MCF 10A (cell line): ENCODE data around the gene PDZRN3. TPM values are rescaled to one million over a fixed set of nuclear protein-coding genes. Genes with fewer than 3 reads are reported as not detected.

Experiments
- BruUV-seq: library from RNA; stranded (reverse); fragments of 400-500 nt; replicated peaks from 2 replicates; lab custom pipeline; 2021; lab: Mats Ljungman, UMichigan
- CTCF ChIA-PET: fragments of 300-600 bp; sonication (Branson Sonifier 250); formaldehyde crosslinking; extraction: SDS; loops from one replicate; lab custom pipeline; 2021; ENCODE audit warnings: antibody characterized with exemption, inconsistent platforms; lab: Yijun Ruan, JAX
- POLR2A ChIA-PET: fragments of 300-600, 350-650 bp; sonication (Branson Sonifier 250); formaldehyde crosslinking; extraction: SDS; loops from one replicate; lab custom pipeline; 2020; ENCODE audit warnings: antibody characterized with exemption, inconsistent platforms; lab: Yijun Ruan, JAX
- DNase-seq: peaks from one replicate; pipeline ENCODE4 v3.0.0-alpha.2; 2018; ENCODE audit not compliant: unreplicated experiment
- H3K27ac Mint-ChIP-seq: one replicate; pipeline ENCODE4 v1.8.0; 2022; ENCODE audit warnings: mild to moderate bottlenecking, low read depth, mixed read lengths; ENCODE audit not compliant: unreplicated experiment
- H3K27me3 Mint-ChIP-seq: one replicate; pipeline ENCODE4 v1.8.0; 2022; ENCODE audit warnings: mixed read lengths; ENCODE audit not compliant: insufficient read depth, unreplicated experiment
- H3K36me3 Mint-ChIP-seq: one replicate; pipeline ENCODE4 v1.8.0; 2022; ENCODE audit warnings: mild to moderate bottlenecking, moderate library complexity, mixed read lengths; ENCODE audit not compliant: insufficient read depth, unreplicated experiment
- H3K4me1 Mint-ChIP-seq: one replicate; pipeline ENCODE4 v1.8.0; 2022; ENCODE audit warnings: mixed read lengths; ENCODE audit not compliant: insufficient read depth, unreplicated experiment
- H3K4me3 Mint-ChIP-seq: one replicate; pipeline ENCODE4 v1.8.0; 2022; ENCODE audit warnings: mild to moderate bottlenecking, moderate library complexity, mixed read lengths; ENCODE audit not compliant: unreplicated experiment
- H3K9me3 Mint-ChIP-seq: one replicate; pipeline ENCODE4 v1.8.0; 2022; ENCODE audit warnings: mixed read lengths; ENCODE audit not compliant: unreplicated experiment
- CTCF ChIP-seq: fragments of 200-600 bp; IDR thresholded peaks from one replicate; pipeline ENCODE4 v1.8.0; 2022; ENCODE audit warnings: antibody characterized with exemption, mild to moderate bottlenecking; ENCODE audit not compliant: unreplicated experiment
- intact Hi-C: fragments of 100-400 bp; cut with micrococcal nuclease; formaldehyde crosslinking; loops from 2 replicates; pipeline ENCODE4 v1.14.1; 2022
- total RNA-seq: library from RNA; stranded (reverse); gene quantifications from 2 replicates; pipeline ENCODE4 v1.2.3, GENCODE V29; 2022

The PDZRN3 gene
- total RNA-seq, 1 experiment from 2014 or later, result not detected

- POLR2A ChIA-PET, result no interaction called here
- Mint-ChIP-seq H3K9me3 (no peaks in the 10 kb centered on the region), H3K4me1 (no peaks in the 10 kb centered on the region), H3K36me3 (no peaks in the 10 kb centered on the region), H3K4me3 (no peak overlapping the region), H3K27me3 (no peaks in the 10 kb centered on the region), H3K27ac (no peak overlapping the region)
- intact Hi-C loops, result no loop called here
- CTCF ChIA-PET, result interaction anchor here (0.6 to 1.6 kb wide), 3 partner anchors 10 to 263 kb away, joined by 3 to 6 read pairs (median 3); no protein-coding TSS in a partner anchor
- no TSS peak for BruUV-seq
- DNase-seq, result no peak
- no peak for TF ChIP-seq CTCF
Observed at GRCh38 chr3:73604451-73604850, 20.3 kb downstream of the PDZRN3 start.

GRCh38 chr3:73603762-73604171 lies 21.0 kb downstream of the PDZRN3 start:
- no TSS peak for BruUV-seq
- Mint-ChIP-seq H3K27me3 (no peaks in the 10 kb centered on the region), H3K27ac (no peak overlapping the region), H3K4me1 (no peaks in the 10 kb centered on the region), H3K36me3 (no peaks in the 10 kb centered on the region), H3K9me3 (no peaks in the 10 kb centered on the region), H3K4me3 (no peak overlapping the region)
- intact Hi-C loops, result no loop called here
- no peak for DNase-seq
- POLR2A ChIA-PET, result no interaction called here
- TF ChIP-seq CTCF, result no peak
- CTCF ChIA-PET, result interaction anchor here (0.6 to 1.2 kb wide), 2 partner anchors 32 to 264 kb away, joined by 3 read pairs; no protein-coding TSS in a partner anchor

GRCh38 chr3:73602170-73602569 lies 22.6 kb downstream of the PDZRN3 start:
- POLR2A ChIA-PET, result no interaction called here
- no peaks in the 10 kb centered on the region for H3K9me3 Mint-ChIP-seq
- no peaks in the 10 kb centered on the region for H3K4me1 Mint-ChIP-seq
- H3K27ac Mint-ChIP-seq, result no peak overlapping the region
- BruUV-seq, result no TSS peak
- H3K4me3 Mint-ChIP-seq, result no peak overlapping the region
- no peak for DNase-seq
- CTCF ChIA-PET, result no interaction called here
- no peaks in the 10 kb centered on the region for H3K27me3 Mint-ChIP-seq
- intact Hi-C loops, result no loop called here
- TF ChIP-seq CTCF, result no peak
- H3K36me3 Mint-ChIP-seq, result no peaks in the 10 kb centered on the region

- H3K4me3 Mint-ChIP-seq, result no peak overlapping the region
- no peaks in the 10 kb centered on the region for H3K36me3 Mint-ChIP-seq
- intact Hi-C loops, result no loop called here
- TF ChIP-seq CTCF, result no peak
- BruUV-seq, result no TSS peak
- H3K27me3 Mint-ChIP-seq, result no peaks in the 10 kb centered on the region
- DNase-seq, result no peak
- POLR2A ChIA-PET, result no interaction called here
- no peak overlapping the region for H3K27ac Mint-ChIP-seq
- H3K4me1 Mint-ChIP-seq, result no peaks in the 10 kb centered on the region
- H3K9me3 Mint-ChIP-seq, result no peaks in the 10 kb centered on the region
- CTCF ChIA-PET, result no interaction called here
Observed at GRCh38 chr3:73601481-73601880, 23.3 kb downstream of the PDZRN3 start.
